ENCODE data around the gene COIL.
A peak's percentile ranks its signal among the peaks of the same experiment; 100 is the strongest.

The COIL gene

DNA sequence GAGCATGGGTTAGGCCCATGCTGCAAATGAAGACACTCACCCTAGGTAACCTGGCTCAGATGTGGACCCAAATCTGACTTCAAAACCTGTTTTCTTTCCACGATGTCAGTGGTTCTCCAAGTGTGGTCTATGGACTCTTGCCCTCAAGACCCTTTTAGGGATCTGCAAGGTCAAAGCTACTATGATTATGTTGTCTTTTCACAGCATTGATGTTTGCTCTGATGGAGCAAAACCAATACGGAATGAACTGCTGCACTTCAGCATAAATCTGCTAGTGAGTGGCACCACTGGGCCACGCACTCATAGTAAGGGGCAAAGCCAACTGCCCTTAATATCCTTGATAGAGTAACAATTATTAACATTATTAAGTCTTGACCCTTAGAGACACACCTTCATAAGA, 25.4 kb downstream of the COIL start:
- no peak for DNase-seq (ENCODE audit: low spot score)

DNA sequence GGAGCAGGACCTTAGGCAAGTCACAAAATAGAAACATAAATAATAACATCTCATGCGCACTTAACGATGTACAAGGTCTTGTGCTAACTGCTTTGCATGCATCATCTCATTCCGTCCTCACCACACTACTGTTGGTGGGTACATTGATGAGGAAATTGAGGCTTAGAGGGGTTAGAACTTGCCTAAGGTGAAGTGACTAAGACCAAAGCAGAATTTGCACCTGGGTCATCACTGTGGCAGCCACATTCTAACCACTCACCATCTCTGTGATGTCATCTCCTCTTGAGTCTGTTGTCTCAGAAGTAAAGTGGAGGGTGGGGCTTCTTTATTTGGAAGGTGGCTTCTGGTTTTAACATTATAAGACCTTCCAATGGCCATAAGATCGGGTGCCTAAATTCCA, 26.6 kb downstream of the COIL start:
- no peak for DNase-seq (ENCODE audit: low spot score)

DNA sequence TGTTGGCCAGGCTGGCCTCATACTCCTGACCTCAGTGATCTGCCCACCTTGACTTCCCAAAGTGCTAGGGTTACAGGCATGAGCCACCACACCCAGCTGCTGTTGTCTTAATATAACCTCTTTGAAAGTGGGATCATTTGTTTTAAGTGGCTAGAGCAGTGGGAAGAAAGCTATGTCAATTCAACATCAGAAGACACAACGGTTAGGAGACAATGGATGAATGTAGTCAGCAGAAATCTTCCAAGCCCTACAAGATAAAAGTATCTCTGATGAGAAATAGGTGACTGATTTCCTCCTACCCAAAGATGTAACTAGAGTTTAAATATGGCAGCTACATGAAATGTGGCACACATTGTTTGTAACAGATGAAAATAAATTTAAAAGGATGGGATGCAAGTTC, 27.0 kb downstream of the COIL start:
- no peak for DNase-seq (ENCODE audit: low spot score)

DNA sequence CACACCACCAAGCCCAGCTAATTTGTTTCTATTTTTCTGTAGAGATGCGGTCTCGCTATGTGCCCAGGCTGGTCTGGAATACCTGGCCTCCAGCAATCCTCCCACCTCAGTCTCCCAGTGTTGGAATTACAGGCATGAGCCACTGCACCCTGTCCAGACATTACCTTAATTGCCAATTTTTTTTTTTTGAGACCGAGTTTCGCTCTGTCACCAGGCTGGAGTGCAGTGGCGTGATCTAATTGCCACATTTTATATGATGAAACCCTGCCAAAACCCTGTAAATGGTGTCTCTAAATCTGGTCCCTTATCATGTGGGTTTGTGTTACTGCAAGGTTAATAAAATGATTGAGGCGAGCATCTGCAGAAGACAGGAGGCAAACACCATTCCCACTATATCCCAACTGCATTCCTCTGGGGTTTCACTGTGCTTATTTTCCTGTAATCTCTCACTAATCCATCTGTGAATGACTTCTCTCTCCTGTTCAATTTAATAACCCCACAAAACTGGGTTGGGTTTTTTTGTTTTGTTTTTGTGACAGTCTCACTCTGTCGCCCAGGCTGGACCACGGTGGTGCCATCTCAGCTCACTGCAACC, 27.6 kb downstream of the COIL start:
- no peak for DNase-seq (ENCODE audit: low spot score)

DNA sequence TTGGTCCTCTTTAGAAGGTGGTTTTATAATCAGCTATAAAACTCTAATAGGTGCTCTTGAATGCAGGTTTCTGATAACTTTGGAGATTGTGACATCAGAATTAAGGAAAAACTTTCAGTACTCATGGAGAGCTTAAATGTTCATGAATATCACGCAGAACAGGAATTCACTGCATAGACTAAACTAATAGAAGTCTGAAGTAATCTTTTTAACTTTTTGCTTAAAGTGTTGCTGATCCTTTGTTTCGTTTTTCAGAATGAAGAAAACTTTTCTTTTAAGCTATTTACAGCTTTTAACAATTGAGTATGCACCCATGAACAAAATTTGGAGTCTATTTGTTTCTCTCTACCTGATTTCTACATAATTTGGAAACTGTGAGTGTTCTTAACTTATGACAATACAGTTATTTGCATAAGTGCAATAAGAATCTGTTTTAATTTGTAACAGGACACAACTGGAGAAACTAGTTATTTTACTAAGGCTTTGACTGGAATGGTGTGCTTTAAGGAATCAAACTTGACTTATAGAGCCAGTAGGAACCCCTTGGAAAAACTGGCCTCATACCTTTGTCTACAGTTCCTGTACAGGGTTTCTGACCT, 30.0 kb downstream of the COIL start:
- DNase-seq (ENCODE audit: low spot score): no peak

DNA sequence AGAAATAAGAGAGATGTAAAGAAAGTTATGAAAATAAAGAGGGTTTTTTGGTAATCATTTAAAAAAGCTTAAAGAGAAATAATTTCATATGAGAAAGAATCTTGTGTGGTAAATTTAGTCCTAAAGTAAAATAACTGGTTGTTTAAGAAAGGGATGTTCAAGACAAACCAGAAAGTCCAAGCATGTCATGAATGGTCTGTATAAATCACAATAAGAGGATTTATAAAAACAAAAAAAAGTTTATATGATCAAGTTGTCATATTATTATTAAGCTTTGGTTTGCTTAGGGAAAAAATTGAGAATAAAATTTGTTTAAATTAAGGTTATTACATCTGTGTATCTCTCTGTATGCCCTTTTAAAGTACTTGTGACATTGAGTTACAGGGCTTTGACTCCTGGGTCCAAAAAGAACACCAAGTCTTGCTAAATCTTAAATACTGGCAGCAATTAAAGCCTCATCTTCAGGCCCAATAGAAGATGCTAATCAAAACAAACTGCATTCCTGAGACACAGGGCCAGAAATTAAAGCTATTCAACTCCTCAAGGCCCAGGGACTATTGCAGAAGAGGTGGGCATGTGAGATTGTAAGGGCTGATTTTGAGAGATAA, 31.4 kb downstream of the COIL start:
- DNase-seq (ENCODE audit: low spot score): no peak

DNA sequence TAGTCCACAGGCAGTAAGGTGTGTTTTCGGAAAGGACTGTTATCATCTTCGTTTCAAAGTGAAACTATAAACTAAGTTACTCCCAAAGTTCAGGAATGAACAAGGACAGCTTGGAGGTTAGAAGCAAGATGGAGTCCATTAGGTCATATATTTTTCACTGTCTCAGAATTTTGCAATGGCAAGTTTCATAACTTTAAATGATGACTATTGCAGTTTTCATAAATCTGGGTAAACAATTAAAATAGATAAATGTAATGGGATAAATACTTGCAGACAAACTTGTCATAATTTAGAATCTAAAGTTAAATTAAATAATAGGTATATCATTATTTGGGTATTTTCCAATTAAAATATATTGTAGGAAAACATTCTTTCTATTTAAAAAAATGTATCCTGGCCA, 32.3 kb downstream of the COIL start:
- no peak for DNase-seq (ENCODE audit: low spot score)

DNA sequence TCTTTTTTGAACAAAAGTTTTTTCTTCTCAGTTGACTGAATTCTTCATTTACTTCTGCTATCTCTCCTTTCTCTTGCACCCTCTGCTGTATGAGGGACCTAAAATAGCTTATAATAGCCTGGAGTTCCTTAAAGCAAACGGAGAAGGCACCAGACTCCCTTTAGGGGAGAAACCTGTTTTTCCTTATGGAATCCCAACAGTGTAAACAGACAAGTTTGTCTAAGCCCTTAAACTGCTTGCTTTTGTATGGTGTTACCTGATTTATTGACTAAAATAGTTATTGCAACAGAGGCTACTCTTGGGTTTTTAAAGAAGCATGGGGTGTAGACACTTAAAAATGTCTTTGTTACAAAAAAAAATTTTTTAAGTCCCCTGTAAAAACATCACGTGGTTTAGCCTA, 34.1 kb downstream of the COIL start:
- no peak for DNase-seq (ENCODE audit: low spot score)

DNA sequence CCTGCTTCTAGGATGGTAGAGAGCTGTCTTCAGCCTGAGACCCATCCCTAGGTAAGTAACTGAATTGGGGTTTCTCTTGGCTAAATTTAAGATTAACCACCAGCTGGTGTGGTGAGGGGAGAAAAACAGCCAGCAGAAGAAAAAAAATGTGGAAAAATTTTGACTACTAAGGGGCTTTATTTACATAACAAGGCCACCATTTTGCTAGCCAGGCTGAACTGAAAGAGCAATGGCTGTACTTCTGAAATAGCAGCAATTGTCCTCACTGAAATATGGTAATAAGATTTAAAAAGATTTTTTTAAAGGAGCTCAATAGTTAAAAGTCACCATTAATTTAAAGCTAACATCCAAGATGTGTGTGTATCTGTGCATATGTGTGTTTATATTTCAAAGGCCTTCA, 34.6 kb downstream of the COIL start:
- DNase-seq (ENCODE audit: low spot score): no peak

DNA sequence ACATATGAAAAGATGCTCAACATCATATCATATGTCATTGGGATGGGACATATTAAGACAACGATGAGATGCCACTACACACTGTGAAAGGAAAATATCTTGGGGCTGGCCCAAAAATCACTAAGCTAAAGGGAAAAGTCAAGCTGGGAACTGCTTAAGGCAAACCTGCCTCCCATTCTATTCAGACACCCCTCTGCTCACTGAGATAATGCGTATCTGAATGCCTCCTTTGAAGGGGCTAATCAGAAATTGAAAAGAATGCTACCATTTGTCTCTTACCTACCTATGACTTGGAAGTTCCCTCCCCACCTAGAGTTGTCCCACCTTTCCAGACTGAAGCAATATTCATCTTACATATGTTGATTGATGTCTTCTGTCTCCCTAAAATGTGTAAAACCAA, 35.8 kb downstream of the COIL start:
- DNase-seq (ENCODE audit: low spot score): no peak

DNA sequence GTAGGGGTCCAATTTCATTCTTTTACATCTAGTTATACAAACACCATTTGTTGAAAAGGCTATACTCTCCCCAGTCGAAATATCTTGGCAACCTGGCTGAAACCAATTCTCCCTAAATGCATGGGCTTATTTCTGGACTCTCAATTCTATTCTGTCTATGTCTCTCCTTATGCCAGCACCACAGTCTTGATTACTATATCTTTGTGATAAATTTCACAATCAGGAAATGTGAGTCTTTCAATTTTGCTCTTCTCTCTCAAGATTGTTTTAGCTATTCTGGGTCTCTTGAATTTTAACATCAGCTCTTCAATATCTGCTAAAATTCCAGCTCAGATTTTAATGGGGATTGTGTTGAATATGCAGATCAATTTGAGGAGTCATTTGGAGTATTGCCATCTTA, 41.1 kb downstream of the COIL start:
- DNase-seq (ENCODE audit: low spot score): no peak

DNA sequence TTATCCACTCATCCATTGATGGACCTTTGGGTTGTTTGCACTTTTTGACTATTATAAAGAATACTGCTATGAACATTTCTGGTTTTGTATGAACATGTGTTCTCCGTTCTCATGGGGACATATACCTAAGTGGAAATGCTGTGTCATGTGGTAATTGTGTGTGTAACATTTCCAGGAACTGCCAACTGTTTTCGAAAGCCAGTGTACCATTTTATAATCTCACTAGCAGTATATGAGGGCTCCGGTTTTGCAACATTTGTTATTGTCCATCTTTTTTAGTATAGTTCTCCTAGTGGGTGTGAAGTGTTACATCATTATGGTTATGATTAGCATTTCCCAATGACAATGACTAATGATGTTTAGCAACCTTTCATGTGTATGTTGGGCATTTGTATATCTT, 41.9 kb downstream of the COIL start:
- no peak for DNase-seq (ENCODE audit: low spot score)

DNA sequence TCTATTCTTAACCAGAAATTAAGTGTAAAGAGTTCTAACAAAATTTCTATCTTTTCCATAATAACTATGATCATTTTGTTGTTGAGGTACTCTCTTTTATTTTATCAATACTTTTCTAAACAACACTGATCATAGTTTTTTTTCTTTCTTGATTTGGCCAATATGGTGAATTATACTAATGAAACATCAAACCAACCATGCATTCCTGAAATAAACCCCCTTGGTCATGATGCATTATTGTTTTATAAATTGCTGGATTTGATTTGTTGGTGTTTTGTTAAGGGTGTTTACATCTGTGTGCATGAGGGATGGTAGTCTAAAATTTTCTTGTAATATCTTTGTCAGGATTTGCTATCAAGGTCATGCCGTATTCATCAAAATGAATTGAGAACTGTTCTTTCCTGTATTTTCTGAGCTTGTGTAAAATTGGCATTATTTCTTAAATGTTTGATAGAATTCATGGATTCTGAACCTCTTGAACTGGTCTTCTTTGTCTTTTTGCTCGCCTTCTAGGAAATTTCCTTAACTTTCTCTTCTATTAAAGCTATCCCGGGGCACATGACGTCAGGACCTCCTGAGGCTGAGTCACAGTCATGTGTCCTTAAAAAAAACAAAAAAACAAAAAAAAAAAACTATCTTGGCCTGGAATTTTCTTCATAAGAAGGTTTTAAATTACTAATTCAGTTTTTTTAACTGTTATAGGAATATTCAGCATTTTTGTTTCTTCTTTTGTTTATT, 43.1 kb downstream of the COIL start:
- DNase-seq (ENCODE audit: low spot score): no peak

DNA sequence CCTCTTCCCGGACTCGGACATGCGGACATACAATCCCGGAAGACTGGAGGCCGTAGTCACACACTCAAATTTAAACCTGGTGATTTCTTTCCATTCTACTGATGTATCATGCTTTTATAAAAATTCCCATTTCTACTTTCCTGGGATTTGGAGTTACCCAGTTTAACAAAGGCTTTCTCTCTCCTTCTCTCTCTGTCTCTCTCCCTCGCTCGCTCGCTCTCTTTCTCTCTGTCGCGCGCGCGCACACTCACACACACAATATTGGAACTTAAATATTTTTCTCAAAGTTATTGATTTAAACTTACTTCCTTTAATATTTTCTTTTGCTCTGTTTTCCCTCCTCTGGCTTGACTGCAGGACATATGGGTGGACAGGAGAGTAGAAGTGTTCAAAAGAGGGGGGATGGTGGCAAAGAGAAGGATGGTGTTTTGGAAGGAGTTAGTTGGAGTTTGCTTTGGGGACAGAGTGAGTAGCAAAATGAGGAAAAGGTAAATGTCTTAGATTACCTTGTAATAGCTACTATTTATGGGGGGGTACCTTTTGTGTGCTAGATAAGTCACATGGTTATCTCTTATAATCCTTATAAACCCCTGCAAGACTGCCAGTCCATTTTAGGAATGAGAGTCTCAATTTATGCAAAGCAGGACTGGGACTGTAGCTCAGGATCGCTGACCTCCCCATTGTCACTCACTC, 46.1 kb downstream of the COIL start:
- DNase-seq (ENCODE audit: low spot score): no peak

DNA sequence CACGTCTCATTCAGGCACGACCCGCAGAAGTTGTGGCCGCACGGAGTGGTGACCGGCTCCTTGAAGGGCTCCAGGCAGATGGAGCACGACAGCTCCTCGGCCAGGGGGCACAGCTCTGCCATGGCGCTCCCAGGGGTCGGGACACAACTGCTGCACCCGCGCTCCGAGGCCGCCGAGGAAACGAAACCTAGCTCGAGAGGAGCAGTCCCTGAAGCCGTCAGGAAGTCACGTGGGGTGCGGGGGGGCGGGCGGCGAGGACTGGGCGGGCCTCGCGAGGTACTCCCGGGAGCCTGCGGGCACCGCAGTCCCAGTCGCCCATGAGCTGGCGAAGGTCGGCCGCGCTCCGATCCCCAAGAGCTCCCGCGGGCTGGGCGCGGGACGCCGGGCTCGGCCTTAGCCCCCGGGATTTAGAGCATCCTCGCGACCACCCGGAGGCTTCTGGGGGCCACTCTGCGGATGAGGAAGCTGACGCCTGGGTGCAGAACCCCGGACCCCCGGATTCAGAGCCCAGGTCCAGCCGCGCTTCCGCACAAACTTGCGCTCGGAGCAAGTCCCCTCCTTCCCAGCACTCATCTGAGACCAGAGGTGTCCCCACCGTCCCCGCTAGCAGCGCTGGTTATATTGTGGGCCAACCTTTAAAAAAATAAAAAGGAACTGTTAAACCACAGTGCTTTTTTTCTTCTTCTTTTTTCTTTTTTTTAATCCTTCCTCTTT, 46.8 kb downstream of the COIL start, which contains the start of gene TRIM25:
TRIM25 (minus strand) TSS at position 183 of the 714 bp plus-strand sequence; CDS start at position 122, 61 bp downstream.
- peak; percentile 97 for DNase-seq (ENCODE audit: low spot score)

DNA sequence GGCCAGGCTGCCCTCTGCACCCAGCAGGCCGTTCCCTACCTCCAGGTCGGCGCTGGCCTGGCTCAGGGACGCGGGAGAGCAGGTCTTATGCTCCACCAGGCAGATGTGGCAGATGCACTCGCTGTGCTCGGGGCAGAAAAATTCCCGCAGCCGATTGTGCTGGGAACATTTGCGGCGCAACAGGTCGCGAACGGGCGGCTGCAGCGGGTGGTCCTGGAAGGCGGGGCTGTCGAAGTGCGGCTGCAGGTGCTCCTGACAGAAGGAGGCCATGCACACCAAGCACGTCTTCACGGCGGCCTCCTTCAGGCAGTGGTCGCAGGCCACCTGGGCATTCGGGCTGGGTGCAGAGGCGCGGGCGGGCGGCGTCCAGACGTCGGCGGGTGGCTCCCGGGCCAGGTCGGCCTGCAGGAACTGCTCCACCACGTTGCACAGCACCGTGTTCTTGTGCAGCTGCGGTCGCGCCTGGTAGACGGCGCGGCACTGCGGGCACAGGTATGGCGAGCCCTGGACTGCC, 47.4 kb downstream of the COIL start:
- no peak for DNase-seq (ENCODE audit: low spot score)

DNA sequence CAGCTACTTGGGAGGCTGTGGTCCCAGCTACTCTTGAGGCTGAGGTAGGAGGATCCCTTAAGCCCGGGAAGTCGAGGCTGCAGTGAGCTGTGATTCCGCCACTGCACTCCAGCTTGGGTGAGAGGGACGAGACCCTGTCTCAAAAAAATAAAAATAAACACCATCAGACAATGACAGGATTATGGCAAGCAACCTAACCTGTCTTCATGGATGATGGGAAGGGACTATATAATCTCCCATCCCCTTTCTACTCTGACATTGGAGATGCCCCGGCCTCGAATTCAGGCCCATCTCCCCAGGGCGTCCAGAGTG, 47.9 kb downstream of the COIL start:
- no peak for DNase-seq (ENCODE audit: low spot score)

DNA sequence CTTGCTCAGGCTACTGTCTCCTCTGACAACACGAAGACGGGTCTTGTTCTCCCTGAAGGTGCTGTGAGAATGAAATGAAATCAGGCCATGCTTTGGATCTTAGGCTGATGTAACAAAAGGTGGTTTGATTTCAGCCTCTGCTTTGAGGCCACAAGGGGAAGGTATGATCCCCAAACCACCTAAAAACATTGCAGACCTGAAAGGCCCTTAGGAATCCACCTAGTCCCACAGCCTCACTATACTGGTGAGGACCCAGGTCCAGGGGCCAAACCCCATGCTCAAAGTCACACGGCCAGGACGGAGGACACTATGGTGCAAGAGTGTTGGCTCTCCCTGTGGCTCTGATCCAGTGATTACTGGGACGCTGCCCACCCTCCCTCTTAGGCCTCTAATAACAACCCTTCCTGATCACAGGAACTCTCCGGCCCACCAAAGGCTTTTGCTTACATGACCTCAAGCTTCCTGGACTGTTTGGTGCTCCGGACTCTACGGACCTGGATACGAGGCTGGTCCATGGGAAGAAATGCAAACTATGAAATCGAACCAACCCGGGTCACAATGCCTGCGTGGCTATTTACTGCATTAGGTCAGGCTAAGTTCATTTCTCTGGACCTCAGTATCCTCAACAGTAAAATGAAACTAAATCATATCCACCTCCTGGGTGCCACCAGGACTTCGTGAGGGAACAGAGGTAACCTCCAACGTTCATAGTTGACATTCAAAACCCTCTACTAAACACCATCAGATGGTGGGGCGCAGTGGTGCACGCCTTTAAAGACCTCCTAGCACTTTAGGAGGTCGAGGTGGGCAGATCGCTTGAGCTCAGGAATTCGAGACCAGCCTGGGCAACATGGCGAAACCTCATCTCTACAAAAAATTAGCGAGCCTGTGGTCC, 48.5 kb downstream of the COIL start:
- DNase-seq (ENCODE audit: low spot score): no peak

DNA sequence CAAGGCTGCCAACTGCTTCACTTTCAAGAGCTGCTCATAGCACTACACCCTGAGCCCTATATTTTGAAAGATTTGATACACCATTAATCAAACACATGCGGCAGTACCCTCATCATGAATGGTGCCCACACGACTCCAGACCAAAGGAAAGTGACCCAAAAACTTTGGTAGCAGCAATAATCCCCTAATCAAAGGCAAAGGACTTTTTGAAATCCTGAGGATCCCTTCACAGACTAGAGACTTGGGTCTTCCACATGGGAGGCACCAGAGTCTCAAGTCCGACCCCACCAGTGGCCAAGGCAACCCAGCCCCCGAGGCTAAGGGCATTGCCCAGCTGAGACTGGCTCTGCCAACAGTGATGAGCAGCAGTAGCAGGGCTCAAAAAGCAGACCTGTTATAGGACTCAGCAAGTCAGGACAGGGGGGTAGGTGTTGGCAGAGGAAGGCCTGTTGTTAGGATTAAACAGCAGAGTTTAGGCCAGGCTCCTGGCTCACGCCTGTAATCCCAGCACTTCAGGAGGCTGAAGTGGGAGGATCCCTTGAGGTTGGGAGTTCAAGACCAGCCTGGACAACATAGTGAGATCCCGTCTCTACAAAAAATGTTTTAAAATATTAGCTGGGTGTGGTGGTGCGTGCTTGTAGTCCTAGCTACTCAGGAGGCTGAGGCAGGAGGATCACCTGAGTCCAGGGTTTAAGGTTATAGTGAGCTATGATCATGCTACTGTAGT, 50.2 kb downstream of the COIL start:
- no peak for DNase-seq (ENCODE audit: low spot score)
